GM12878 (cell line): ENCODE results near the gene IL4I1. TPM values are rescaled to one million over a fixed set of nuclear protein-coding genes. Genes with fewer than 3 reads are reported as not detected.
A peak's percentile ranks its signal among the peaks of the same experiment; 100 is the strongest.

Experiments
- BCL11A ChIP-seq: IDR thresholded peaks from 2 replicates; pipeline ENCODE4 v1.6.1; 2011; ENCODE audit warnings: low read depth, low read length
- E4F1 ChIP-seq: fragments of 450-650 bp; IDR thresholded peaks from 2 replicates; pipeline ENCODE4 v1.6.1; 2018; ENCODE audit warnings: borderline replicate concordance, mild to moderate bottlenecking; ENCODE audit not compliant: partially characterized antibody
- FOXK2 ChIP-seq: fragments of 450-650 bp; IDR thresholded peaks from 2 replicates; pipeline ENCODE4 v1.6.1; 2017; ENCODE audit warnings: mild to moderate bottlenecking, moderate library complexity
- GATAD2B ChIP-seq: fragments of 450-650 bp; conservative IDR thresholded peaks from 2 replicates; pipeline ENCODE4 v1.6.1; 2017; ENCODE audit warnings: low read depth, mild to moderate bottlenecking, moderate library complexity
- IKZF1 ChIP-seq: fragments of 450-650 bp; conservative IDR thresholded peaks from 2 replicates; pipeline ENCODE4 v1.6.1; 2017; ENCODE audit warnings: antibody characterized with exemption, mild to moderate bottlenecking
- JUND ChIP-seq: IDR thresholded peaks from 2 replicates; pipeline ENCODE4 v1.6.1; 2012; ENCODE audit warnings: low read depth, mild to moderate bottlenecking, low read length, improper control_type of control experiment, moderate library complexity
- MAX ChIP-seq: IDR thresholded peaks from 2 replicates; pipeline ENCODE4 v1.6.1; 2012; ENCODE audit warnings: low read depth, low read length, improper control_type of control experiment
- MLLT1 ChIP-seq: fragments of 450-650 bp; IDR thresholded peaks from 2 replicates; pipeline ENCODE4 v1.6.1; 2016; ENCODE audit warnings: mild to moderate bottlenecking
- MTA2 ChIP-seq: fragments of 450-650 bp; IDR thresholded peaks from 2 replicates; pipeline ENCODE4 v1.6.1; 2016; ENCODE audit warnings: low read depth, mild to moderate bottlenecking, moderate library complexity
- NFIC ChIP-seq: IDR thresholded peaks from 2 replicates; pipeline ENCODE4 v1.6.1; 2012; ENCODE audit warnings: low read depth, mild to moderate bottlenecking, inconsistent platforms, low read length, moderate library complexity
- NR2C2 ChIP-seq: IDR thresholded peaks from 2 replicates; pipeline ENCODE4 v1.6.1; 2011; ENCODE audit warnings: borderline replicate concordance, low read depth; ENCODE audit not compliant: control insufficient read depth, insufficient read length
- PBX3 ChIP-seq: IDR thresholded peaks from 2 replicates; pipeline ENCODE4 v1.6.1; 2011; ENCODE audit warnings: mild to moderate bottlenecking, low read depth, low read length, moderate library complexity; ENCODE audit not compliant: insufficient replicate concordance
- RAD21 ChIP-seq: IDR thresholded peaks from 2 replicates; pipeline ENCODE4 v1.6.1; 2011; ENCODE audit warnings: mild to moderate bottlenecking, low read depth, low read length, moderate library complexity; ENCODE audit not compliant: insufficient read depth
- RELB ChIP-seq: fragments of 450-650 bp; IDR thresholded peaks from 2 replicates; pipeline ENCODE4 v1.6.1; 2017; ENCODE audit warnings: low read depth, mild to moderate bottlenecking, moderate library complexity
- SIX5 ChIP-seq: IDR thresholded peaks from 2 replicates; pipeline ENCODE4 v1.6.1; 2011; ENCODE audit warnings: mild to moderate bottlenecking, low read depth, low read length, moderate library complexity; ENCODE audit not compliant: severe bottlenecking
- SMARCA5 ChIP-seq: fragments of 450-650 bp; IDR thresholded peaks from 2 replicates; pipeline ENCODE4 v1.6.1; 2017; ENCODE audit warnings: mild to moderate bottlenecking
- SREBF1 ChIP-seq: IDR thresholded peaks from 2 replicates; pipeline ENCODE4 v1.6.1; 2012; ENCODE audit warnings: mild to moderate bottlenecking, low read length
- SREBF2 ChIP-seq: IDR thresholded peaks from 2 replicates; pipeline ENCODE4 v1.6.1; 2012; ENCODE audit warnings: mild to moderate bottlenecking, low read length
- STAT1 ChIP-seq: fragments of 450-650 bp; conservative IDR thresholded peaks from 2 replicates; pipeline ENCODE4 v1.6.1; 2014; ENCODE audit warnings: antibody characterized with exemption, mild to moderate bottlenecking
- STAT3 ChIP-seq: IDR thresholded peaks from 2 replicates; pipeline ENCODE4 v1.6.1; 2011; ENCODE audit warnings: low read depth, low read length, improper control_type of control experiment
- ZBED1 ChIP-seq: IDR thresholded peaks from 2 replicates; pipeline ENCODE4 v1.6.1; 2016; ENCODE audit warnings: borderline replicate concordance
- polyA plus RNA-seq, 11 experiments: library from polyadenylated mRNA; depleted of rRNA in 4 of 11; unstranded in 6 of 11; stranded (reverse) in 5 of 11; fragments of >200 nt; fragmentation: Nextera tagmentation in 4 of 11; fragmentation: Illumina TruSeq in 1 of 11; extraction: Ambion mirVana in 4 of 11; extraction: Trizol in 1 of 11; gene quantifications; 1 replicate in 1 of 11; 2 replicates in 10 of 11; pipeline versions ENCODE4 v1.2.1 to v1.2.3, GENCODE V29; 2011 to 2016; ENCODE audit warnings: inconsistent platforms in 2 of 11, missing spikeins in 2 of 11, low read depth in 1 of 11
- total RNA-seq, 4 experiments: library from RNA; depleted of rRNA in 3 of 4; stranded (reverse); fragments of >200 nt in 3 of 4; fragmentation: Illumina TruSeq in 1 of 4; extraction: Trizol in 1 of 4; gene quantifications; 2 replicates each; pipeline versions ENCODE4 v1.2.1 to v1.2.3, GENCODE V29; 2013 to 2021

Gene IL4I1
- total and polyA plus RNA-seq, 10 of the 15 experiments (the other 5 are each of a cell fraction or from before 2014, with no cell fraction given) = 0.62 to 83.8 (median 42.8) TPM

- peak; percentile 97 for TF ChIP-seq GATAD2B
- peak; percentile 98 for TF ChIP-seq SMARCA5
- peak; percentile 98 for TF ChIP-seq IKZF1
- peak; percentile 73; the same call in 1 of the 2 replicates for TF ChIP-seq BCL11A
- no peak for TF ChIP-seq PBX3
- no peak for TF ChIP-seq STAT1
- TF ChIP-seq RELB = peak; percentile 84
- TF ChIP-seq SREBF1 = no peak
- no peak for TF ChIP-seq SREBF2
- no peak for TF ChIP-seq NR2C2
- peak; percentile 70 for TF ChIP-seq MTA2
- TF ChIP-seq FOXK2 = no peak
- no peak for TF ChIP-seq STAT3
- no peak for TF ChIP-seq E4F1
- TF ChIP-seq NFIC = peak; percentile 83; the same call in 1 of the 2 replicates
- no peak for TF ChIP-seq RAD21
- TF ChIP-seq MLLT1 = no peak
- peak; percentile 22; the same call in 1 of the 2 replicates for TF ChIP-seq ZBED1
- no peak for TF ChIP-seq MAX
- no peak for TF ChIP-seq JUND
- no peak for TF ChIP-seq SIX5
Measured at GRCh38 chr19:49896863-49897621, at the start of gene IL4I1 (continued).
